ENCODE results near the gene CADPS2.

The CADPS2 gene

DNA sequence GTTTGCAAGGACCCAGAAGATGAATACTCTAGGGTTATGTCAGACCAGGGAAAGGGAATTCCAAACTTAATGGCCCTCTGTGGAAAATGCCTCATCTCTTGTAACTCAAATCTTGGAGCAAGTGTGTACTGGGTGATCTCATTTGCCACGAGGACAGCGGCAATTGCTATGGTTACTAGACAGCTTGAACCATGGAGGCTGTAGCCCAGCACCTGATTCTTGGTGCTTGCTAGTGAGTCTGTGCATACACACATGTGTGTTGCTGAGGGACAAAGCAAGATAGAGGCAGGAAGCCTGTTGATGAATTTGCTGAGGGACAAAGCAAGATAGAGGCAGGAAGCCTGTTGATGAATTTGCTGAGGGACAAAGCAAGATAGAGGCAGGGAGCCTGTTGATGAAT, 523.1 kb downstream of the CADPS2 start:
- no peak for DNase-seq (ENCODE audit: low read depth)

DNA sequence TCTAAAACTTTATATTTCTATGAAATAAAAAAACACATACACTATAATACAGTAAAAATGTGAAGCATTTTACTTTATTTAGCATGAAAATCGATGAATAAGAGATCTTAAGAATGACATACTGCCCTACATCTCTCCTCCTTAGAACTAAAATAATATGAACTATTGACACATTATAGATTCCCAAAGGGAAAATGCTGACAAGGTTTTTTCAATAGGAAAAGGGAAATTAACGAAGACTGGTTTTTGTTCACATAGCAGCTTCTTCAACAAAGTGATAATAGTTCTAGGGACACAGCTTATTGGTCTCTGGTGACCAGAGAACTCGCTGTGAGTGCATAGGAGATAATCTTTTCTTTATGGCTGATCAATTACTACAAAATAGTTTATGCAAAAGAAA, 523.8 kb downstream of the CADPS2 start:
- DNase-seq (ENCODE audit: low read depth): no peak

DNA sequence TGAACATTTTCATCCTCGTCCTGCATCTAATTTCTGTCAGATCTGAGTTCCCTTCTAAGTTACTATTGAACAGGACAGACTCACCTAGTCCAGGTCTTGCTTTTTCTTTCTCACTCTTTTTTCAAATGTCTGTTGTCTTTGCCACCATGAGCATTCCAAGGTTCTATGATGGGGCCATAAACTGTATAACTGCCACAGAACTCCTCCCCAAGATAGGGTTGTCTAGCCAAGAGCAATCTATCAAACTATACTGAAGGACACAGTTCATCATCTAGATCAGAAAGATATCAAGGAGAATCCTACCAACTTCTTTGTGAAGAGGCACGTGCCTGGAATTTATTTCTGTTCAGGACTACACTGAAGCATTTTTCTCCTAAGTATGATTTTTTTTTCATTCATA, 531.6 kb downstream of the CADPS2 start:
- DNase-seq (ENCODE audit: low read depth): no peak

DNA sequence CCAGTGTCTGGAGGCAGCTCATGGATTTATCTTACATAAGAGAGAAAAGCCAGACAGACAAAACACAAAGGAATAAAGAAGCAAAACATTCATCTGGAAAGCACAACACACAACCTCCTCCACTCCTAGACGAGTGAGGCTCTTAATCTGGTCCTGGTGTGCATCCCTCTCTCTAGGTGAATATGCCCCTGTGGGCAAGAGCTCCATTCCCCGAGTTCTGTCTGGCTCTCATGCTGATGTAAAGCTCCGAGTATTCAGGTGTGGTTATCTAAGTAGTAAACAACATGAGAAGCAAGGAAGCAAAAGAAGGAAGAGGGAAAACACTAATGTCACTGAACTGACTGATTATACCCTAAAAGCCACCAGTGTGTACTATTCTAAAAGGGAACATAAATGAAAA, 533.8 kb downstream of the CADPS2 start:
- no peak for DNase-seq (ENCODE audit: low read depth)

DNA sequence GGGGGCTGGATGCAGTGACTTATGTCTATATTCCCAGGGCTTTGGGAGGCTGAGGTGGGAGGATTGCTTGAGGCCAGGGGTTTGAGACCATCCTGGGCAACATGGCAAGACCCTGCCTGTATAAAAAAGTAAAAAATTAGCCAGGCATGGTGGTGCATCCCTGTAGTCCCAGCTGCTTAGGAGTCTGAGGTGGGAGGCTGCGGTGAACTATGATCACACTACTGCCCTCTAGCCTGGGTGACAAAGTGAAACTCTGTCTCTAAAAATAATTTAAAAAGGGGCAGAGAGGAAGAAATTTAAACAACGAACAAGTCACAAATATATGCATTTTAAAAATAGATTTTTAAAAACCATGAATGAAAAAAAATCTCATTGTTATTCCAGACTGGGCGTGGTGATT, 535.6 kb downstream of the CADPS2 start:
- DNase-seq (ENCODE audit: low read depth): no peak

DNA sequence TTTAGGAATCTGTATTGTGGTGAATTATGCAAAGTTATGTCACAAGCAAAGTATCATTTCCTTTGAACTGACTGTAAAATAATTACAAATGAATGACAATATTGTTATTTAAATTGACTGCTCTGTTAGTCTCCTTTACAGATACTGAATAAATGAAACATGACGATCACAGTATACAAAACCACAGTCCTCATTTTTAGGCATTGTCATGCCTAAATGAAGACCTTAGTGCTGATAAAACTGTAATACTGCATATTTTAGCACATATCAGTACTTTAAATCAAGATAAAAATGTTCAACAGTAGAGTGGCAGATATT, 542.0 kb downstream of the CADPS2 start:
- no peak for DNase-seq (ENCODE audit: low read depth)

DNA sequence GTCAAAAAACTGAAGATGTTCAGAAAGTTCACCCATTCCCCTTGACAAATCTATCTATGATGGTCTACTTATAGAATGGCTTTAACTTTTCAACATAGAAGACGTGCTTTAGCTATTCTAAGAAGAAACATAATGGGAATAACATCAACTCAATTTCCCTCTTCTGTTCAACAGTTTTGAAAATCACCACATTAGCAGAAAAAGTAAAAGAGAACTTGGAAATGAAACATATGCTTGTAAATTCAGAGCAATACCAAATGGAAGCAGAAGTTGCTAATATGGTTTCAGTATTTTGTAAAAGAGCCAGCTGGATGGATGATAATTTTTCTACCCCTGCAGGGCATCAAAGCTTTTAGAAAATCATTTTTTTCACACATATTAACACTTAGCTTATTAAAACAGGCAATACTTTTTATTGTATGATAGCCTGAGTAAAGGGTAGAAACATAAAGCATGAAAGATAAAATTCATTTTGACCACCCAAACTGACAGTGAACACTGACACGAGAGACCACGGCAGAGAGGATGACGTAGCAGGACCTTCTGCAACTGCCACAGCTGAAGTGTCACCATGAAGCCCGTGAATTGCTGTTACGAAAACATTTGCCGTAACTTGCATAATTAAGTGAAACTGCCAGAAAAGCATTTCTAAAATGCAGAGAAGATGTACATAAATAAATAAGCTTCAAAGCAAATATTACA, 542.5 kb downstream of the CADPS2 start:
- DNase-seq (ENCODE audit: low read depth): no peak

DNA sequence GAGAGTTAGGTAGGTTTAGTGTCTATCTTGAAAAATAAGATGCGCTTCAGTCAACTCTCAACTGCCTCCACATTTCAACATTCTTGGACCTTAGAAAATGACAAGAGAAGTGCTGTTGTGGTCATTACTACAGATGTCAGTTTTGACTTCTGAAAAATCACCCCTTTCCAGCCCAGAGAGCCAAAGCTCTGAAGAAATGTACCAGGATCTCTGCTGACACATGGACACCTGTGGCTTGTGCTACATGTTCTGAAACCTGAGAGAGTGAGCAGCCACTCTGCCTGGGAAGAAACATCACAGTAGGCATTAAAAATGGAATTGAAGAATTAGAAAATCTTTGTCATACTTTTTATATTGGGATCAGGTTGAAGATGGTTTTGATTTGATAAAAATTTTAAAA, 545.8 kb downstream of the CADPS2 start:
- DNase-seq (ENCODE audit: low read depth): no peak

DNA sequence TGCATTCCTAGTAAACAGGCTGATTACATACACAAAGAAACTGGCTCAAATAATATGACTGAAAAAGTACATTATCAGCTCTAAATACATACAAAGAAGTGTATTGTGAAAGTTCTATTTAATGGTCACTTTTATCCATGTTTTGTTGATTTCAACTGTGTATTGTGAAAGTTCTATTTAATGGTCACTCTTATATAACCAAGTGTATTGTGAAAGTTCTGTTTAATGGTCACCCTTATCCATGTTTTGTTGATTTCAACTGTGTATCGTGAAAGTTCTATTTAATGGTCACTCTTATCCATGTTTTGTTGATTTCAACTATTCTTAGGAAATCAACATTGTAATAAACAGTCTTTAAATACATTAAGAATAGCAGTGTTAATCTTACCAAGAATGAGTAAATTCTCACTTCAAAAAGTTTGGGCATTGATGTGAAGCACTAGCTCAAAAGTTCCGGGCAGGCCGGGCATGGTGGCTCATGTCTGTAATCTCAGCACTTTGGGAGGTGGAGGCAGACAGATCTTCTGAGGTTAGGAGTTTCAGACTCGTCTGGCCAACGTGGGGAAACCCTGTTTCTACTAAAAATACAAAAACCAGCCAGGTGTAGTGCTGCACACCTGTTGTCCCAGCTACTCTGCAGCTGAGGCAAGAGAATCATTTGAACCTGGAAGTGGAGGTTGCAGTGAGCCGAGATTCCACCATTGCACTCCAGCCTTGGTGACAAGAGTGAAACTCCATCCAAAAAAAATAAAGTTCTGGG, 546.9 kb downstream of the CADPS2 start:
- no peak for DNase-seq (ENCODE audit: low read depth)

DNA sequence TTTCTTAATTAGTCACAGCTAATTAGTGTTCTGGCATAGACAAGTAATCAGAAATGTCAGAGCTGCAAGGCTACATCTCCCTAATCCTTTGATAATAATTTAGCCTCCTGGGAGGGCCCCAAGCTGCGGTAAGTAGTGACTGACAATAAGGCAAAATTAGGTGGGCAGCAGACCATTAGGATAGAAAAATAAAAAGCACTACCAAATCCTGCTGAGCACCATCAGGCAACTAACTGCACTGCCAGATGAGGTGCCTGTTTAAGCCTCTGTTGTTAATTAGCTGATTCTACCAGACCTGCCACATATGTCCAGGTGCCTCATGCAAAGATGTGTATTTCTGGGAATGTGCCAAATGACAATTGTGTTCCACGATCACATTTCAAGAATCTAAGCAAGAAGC, 549.2 kb downstream of the CADPS2 start:
- DNase-seq (ENCODE audit: low read depth): no peak

DNA sequence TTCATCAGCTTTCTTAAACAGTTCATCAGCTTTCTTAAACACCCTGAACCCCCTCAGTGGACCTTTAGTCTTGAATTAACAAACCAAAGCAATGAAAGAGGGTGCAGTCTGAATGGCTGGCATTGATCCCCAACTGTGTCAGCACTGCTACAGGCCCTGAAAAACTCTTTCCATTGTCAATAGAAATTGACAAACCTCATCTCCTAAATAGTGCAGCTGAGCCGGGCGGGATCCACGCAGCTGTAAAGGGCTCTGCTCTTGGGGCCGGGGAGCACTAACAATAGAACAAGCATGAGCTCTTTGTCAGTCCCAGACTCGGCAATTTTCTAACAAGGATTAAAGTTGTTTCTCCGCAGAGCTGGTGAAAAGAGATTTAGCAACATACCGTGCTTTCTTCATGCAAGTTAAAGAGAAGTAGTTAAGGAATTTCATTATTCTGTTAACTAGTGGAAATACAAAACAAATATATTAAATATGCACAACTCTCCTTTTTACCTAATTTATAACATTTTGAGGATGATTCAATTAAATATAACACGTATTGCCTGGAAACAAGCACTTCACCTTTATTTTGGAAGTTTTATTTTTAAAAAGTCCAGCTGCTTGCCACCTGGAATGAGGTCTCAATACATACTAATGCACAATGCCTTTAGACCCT, 557.0 kb downstream of the CADPS2 start:
- DNase-seq (ENCODE audit: low read depth): no peak

DNA sequence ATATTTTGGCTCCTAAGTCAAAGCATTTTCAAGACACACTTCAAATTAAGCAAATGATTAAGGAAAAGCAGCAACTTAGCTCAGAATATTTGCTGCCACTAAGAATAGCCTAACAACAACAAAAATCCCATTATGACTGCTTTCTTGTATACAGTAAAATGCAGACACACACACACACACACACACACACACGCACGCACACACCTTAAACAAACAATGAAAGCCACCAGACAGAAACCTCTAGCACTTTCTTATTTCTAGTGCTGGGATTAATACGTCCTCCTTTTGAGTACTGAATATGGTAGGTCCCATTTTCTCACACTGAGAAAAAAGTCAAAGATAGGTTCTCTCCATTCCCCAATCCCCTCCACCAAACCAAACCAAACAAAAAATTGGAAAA, 558.3 kb downstream of the CADPS2 start:
- DNase-seq (ENCODE audit: low read depth): no peak

DNA sequence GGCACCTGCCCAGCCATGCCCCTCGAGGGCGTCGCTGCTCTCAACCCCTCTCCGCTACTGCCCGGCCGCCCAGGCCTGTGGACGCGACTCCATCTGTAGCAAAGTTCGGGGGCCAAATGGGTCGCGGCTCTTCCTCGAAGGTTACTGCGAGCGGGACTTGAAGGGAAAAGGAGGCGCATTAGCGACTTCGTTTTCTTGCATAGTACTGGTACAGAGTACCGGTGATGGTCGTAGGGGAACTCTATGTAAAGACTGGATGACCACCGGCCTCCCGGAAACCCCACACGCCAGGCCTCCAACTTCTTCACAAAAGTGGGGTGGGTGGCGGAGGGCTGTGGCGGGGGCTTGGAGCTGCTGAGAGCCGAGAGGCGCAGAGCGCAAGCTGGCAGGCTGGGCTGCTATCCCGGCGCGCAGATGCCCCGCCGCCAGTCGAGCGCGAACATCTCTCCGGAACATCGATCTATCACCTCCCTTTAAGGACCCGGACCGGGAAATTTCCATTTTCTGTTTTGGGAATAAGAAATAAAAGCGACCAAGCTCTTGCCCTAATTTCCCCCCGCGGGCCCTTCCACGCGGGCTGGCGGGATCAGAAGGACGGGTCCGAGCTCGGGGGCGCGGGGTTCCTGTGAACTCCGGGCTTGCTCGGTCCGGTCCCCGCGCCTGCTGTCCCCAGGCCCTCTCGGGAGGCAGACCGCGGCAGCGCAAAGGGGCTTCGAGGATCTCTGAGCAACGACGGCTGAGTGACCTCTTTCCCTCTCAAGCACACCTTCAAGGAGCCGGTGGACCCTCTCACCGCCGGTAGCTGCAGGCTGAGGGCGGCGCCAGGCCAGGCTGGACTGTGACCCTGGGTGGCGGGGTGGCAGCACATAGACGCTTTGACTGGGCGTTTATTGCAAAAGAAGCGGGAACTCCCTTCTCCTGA, 569.5 kb downstream of the CADPS2 start:
- DNase-seq (ENCODE audit: low read depth): no peak

DNA sequence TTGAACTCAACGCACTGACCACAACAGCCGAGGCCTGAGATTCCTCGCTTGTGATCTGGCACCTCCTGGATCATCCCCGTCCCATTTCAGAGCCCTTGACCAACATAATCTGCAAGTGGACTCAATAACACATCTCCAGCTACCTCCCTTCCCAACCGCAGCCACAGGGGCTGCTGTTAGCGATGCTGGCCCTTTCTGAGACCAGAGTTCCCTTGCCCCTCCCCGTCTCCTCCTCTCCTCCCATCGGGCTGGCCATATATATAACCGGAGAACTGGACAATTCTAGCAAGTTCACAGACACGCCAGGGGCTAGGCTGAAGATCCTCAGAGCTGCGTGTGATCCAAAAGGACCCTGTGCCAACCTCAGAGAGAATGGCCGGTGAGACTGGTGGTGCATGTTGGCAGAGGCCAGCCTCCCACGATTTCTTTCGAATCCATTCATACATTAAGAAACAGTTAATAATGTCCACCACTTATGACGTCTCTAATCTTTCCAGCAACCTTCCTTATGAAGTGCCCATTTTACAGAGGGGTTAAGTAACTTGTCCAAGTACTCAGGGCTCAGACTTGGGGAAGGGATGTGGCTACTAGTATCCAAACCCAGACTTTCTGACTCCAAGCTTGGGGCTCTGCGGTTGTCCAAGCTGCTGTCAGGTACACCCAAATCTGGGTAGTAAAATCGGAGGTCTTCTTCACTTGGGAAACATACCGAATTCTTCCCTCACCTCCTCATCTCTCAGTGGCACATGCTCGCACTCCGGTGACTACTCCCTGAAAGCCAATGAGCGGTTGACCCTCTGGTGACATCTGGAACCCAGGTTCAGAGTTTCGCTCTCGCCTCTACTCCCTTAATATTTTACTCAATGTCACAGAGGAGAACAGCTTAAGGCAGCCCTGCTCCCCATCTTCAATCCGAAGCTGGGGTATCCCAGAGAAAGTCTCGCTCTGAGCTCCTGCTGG, 570.5 kb downstream of the CADPS2 start:
- no peak for DNase-seq (ENCODE audit: low read depth)

DNA sequence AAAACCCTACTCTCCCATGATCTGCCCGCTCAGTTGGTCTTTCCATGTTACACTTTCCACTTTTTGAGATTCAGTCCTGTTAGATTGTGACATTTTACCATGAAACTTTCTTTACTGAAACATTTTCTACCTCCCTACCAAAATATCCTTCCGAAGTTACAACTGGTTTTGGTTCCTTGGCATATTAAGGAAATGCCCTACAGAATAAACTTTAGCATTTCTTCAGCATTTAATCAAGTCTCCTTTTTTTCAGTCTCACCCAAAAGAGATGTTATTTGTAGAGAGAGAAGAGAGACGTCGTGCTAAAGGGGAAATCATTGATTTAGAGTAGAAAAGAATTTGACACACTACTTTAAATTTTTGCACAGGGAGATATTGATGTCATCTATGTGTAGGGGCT, 572.0 kb downstream of the CADPS2 start:
- no peak for DNase-seq (ENCODE audit: low read depth)

DNA sequence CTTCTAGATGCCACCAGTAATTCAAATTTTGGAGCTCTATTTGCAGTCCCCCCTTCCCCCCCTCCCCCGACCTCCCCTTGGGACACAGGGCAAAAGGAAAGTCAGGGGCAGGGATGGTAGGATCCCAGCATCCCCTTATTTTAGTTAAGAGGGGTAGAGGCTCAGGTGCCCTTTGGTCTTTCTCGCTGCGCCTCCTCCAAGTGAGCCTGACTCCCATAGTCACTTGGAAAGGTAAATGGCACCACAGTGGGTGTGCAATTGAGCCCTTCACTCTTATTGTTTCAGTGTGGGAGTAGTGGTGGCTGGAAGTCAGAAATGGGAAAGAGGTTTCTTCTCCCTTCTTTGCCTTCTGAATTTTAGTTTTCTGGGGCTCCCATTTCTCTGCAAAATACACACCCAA, 573.5 kb downstream of the CADPS2 start:
- DNase-seq (ENCODE audit: low read depth): no peak

DNA sequence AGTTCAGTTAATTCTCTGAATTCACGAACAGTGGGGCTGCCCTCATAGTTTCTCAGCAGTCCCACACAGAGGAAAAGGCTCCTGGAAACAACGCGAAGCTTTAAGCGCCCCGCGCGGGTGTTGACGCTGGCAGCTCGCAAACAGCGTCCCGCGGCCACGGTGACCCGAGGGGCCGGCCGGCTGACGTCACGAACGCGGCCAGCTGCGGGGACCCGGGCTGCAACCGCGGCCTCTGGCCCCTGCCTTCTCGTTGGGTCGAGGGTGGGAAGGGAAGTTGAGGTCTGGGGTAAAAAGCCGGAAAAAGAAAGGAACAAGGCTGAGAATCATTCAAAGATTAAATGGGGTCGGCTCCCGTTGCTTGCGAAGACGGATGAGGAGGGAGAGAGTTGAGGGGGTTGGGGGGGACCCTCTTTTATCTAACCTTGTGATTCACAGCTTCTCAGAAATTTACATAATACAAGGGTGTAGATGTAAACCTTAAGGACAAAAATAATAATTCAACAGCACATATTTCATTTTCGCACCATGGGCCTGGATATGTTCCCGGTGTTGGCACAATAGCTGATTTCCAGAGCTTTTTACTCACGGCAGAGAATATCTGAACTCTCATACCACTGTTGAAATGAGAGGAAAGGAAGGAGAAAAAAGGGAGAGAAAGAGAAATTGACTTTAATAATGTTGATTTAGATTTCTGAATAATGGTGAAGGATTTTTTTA, 574.4 kb downstream of the CADPS2 start:
- DNase-seq (ENCODE audit: low read depth): no peak

DNA sequence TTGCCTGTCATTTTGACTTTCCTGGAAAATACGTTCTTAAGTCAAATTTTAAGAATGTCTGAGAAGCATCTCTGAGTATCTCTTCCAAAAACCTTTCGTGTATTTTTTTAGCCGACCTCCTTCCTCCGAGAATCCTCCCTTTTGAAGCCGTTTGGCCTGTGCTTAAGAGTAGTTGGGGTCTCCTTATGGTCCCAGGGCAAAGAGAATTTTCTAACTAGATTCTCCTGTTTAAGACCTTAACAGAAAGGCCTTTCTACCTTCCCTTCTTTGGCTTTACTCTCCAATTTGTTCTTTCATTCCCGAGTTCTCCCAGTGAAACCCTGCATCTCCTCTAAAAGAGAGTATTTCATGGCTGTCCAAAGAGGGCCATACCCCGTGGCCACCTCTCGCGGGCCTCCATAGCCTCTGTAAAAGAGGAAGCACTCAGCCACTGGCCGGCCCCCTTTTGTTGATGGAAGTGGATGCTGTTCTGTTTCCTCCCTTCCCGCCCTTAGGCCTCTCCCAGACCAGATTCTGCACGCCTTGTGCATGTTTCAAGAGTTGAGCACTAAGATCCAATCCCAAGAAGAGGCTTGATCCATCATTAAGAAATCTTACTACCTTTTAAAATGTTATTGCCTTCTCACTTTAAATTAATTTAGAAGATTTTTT, 575.1 kb downstream of the CADPS2 start:
- no peak for DNase-seq (ENCODE audit: low read depth)

DNA sequence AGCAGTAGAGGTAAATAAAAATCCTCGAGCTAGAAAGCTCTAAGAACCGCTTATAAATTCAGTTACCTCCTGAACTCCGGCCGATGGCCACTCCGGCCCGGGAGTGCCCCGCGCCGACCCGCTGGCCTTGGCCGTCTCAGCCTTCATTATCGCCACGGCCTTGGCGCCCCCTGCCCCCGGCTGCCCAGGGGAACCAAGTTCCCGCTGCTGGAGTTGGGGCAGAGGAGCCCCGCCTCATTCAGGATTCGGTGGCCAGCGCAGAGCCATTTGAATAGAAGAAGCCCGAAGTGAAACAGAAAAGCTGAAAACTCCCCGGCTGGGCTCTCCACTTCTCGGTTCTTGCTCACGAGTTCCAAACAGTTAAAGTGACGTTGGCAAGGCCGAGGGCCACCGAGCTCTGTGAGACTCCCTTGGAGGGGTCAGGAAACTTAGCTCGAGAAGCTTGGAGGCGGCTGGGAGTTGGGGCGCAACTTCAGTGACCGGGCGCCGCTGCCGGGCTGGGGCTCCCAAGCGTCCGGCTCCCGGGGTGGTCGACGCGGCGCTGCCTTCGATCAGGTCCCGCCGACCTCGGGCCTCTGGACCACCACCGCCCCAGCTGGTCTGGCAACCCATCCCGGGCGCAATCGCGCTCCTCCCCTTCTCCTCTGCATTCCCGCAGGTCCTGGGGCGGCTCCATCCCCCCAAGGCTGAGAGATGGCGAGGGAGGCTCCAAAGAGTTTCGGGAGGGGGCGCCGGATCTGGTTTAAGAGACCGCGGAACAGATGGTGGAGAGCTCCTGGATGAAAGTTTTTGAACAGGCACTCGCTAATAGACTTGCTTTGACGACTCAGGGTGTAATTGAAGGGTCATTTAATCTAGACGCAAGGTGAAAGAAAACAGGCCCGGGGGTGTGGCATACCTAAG, 575.9 kb downstream of the CADPS2 start:
- DNase-seq (ENCODE audit: low read depth): no peak

All from stimulated activated CD8-positive, alpha-beta memory T cell treated with anti-CD3 and anti-CD28 coated beads, Interleukin-12 subunit alpha, Interleukin-12 subunit beta, amount 100 ng/mL, for 1 hour (primary cell).